Vagina (tissue), 2 donors: ENCODE data around the gene LCK.

Experiments used
- CTCF ChIP-seq, 3 experiments: fragments of 450-650 bp in 2 of 3; fragments of 200-600 bp in 1 of 3; sonication (generic) in 1 of 3; IDR thresholded peaks; one replicate each; pipeline ENCODE4 v1.5.1; 2017 to 2019; ENCODE audit warnings: antibody characterized with exemption in 3 of 3, mild to moderate bottlenecking in 2 of 3, moderate library complexity in 2 of 3
- POLR2A ChIP-seq, 2 donors: fragments of 450-650 bp; IDR thresholded peaks; one replicate each; pipeline ENCODE4 v1.6.1; 2017; ENCODE audit warnings: antibody characterized with exemption in 2 of 2, mild to moderate bottlenecking in 2 of 2, moderate library complexity in 2 of 2
- POLR2AphosphoS5 ChIP-seq, 2 donors: sonication (generic); formaldehyde crosslinking; IDR thresholded peaks; one replicate each; pipeline ENCODE4 v1.9.0; 2017; ENCODE audit warnings: antibody characterized with exemption in 2 of 2, mild to moderate bottlenecking in 2 of 2, low read depth in 1 of 2; ENCODE audit not compliant: insufficient read depth in 1 of 2

- TF ChIP-seq CTCF (IDR thresholded peaks at IDR 0.05): no peak
- no peak for TF ChIP-seq POLR2A (IDR thresholded peaks at IDR 0.05)
- TF ChIP-seq POLR2AphosphoS5 (IDR thresholded peaks at IDR 0.05; ENCODE audit: insufficient read depth in 1 of 2, low read depth in 1 of 2): no peak
Observed at GRCh38 chr1:32275424-32275823, 24.4 kb downstream of the LCK start.
